ENCODE measurements around the gene TMEM239. TPM values are rescaled to one million over a fixed set of nuclear protein-coding genes. Genes with fewer than 3 reads are reported as not detected.
A peak's percentile ranks its signal among the peaks of the same experiment; 100 is the strongest.
"Not testable (repeated sequence)": the region's sequence is repeated elsewhere in the genome, so short reads cannot be mapped to it uniquely, and the experiment has no call there.

The TMEM239 gene
- total and polyA plus RNA-seq, 5 donors = not detected

DNA sequence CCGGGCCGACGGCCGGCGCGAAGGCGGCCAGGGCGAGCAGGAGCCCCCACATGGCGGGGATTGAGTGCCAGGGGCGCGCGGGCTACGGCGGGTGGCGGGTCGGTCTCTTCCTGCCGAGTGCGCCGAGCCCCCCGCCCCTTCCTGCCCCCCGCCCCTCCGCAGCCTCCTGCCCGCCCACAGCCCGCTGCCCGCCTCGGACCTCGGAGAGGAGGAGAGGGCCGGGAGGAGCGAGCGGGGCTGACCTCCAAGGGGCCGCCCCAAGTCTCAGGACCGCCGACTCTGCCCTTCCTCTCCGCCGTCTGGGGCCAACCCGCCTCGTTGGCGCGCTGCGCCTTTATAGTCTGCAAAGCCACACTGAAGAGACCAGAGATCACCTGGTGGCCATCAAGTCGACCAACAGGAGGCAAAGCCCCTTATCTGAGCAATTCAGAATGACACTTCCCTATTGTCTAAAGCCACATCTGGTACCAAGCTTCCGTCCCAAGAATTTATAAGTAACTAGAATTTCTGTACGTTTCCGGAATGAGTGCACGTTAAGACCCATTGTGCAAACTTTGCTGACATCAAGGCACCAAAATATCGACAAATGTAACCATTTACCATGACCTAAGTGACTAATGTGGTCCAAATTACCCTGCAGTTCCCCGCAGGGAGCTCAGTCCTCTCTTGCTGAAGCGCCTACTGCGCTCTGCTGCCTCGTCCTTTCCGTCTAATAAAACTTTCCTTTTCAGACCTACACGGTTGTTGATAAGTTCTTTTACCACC is 15.5 kb upstream of the TMEM239 start, which contains the start of gene CPXM1:
Gene CPXM1 (minus strand): TSS at position 107 of the 765 bp plus-strand sequence. CDS start 55 bp downstream, at position 52.
- no peak within 1 kb of the TSS for H3K27ac ChIP-seq (ENCODE audit: low read length)
- no peaks in the 10 kb centered on the region for H3K27me3 ChIP-seq (ENCODE audit: control insufficient read depth, insufficient read depth)
- no peaks in the 10 kb centered on the region for H3K4me1 ChIP-seq (ENCODE audit: control insufficient read depth, insufficient read depth, low read length)
- peak; percentile 32 to 45 for ATAC-seq
- 1% methylated on average over 51 of the region's 52 CpGs for WGBS
- no peaks in the 10 kb centered on the region for H3K9me3 ChIP-seq (ENCODE audit: control insufficient read depth, low read length)
- peak within 1 kb of the TSS; percentile 9 for H3K4me3 ChIP-seq (ENCODE audit: low read length)
- no peak for DNase-seq
- intact Hi-C loops (cut with DNase I) = no loop called here

- WGBS = 12% methylated on average over 13 of the region's 13 CpGs
- no peak for DNase-seq
- intact Hi-C loops (cut with DNase I) = no loop called here
- no peaks in the 10 kb centered on the region for H3K27me3 ChIP-seq (ENCODE audit: control insufficient read depth, insufficient read depth)
- no peak overlapping the region for H3K27ac ChIP-seq (ENCODE audit: low read length)
- no peaks in the 10 kb centered on the region for H3K9me3 ChIP-seq (ENCODE audit: control insufficient read depth, low read length)
- no peak for ATAC-seq
- no peak overlapping the region for H3K4me3 ChIP-seq (ENCODE audit: low read length)
- H3K4me1 ChIP-seq (ENCODE audit: control insufficient read depth, insufficient read depth, low read length) = no peaks in the 10 kb centered on the region
Observed at GRCh38 chr20:2801286-2801728, 14.9 kb upstream of the TMEM239 start.

GRCh38 chr20:2804041-2804828 is 11.9 kb upstream of the TMEM239 start:
- Histone ChIP-seq H3K27ac (ENCODE audit: low read length) (no peak overlapping the region), H3K27me3 (ENCODE audit: control insufficient read depth, insufficient read depth) (peaks cover 2% of the 10 kb centered on the region), H3K4me3 (ENCODE audit: low read length) (no peak overlapping the region), H3K4me1 (ENCODE audit: control insufficient read depth, insufficient read depth, low read length) (no peaks in the 10 kb centered on the region), H3K9me3 (ENCODE audit: control insufficient read depth, low read length) (no peaks in the 10 kb centered on the region)
- WGBS = 48% methylated on average over 16 of the region's 16 CpGs
- intact Hi-C loops (cut with DNase I) = no loop called here
- no peak for DNase-seq
- no peak for ATAC-seq

DNA sequence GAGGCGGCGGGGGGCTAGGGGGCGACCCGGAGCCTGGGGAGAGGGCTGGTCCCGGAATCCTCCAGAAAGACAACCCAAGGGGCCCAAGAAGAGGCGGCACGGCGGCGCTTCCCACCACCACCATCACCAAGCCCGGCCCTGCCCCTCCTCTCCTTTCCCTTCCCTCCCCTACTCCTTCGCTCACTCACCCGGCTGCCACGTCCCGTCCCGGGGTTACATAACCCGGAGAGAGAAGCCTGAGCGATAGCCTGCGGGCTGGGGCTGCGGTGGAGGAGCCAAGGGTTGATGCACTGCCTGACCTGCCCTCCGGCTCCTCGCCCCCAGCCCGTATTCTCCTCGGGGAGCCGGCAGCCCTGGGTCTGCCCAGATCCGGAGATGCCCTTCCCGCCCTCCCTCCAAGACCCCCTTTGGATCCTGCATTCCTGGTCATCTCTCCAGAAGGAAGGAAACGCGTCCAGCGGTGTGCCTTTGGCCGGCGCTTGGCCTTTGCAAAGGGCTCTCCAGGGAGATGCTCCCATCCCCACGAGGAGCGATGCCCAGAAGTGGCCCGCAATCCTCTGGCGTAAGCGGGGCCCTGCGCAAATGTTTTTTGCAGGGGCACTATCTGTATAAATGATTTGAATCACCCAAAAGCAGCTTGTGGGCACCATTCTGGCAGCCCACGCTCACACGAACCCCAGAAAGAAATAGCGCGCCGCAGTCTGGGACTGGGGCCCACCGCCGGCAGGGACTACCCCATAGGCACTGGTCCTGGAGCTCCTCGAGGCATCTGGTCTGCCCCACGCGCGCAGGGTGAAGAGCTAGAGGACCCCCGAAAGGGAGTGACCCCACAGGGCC is 11.1 kb upstream of the TMEM239 start:
- 9% methylated on average over 49 of the region's 49 CpGs for WGBS
- peak in 1 of 3 donors; percentile 61 for DNase-seq
- peak; percentile 56 to 58 for ATAC-seq
- no peaks in the 10 kb centered on the region for H3K9me3 ChIP-seq (ENCODE audit: control insufficient read depth, low read length)
- H3K27ac ChIP-seq (ENCODE audit: low read length) = no peak overlapping the region
- no peak overlapping the region for H3K4me3 ChIP-seq (ENCODE audit: low read length)
- H3K4me1 ChIP-seq (ENCODE audit: control insufficient read depth, insufficient read depth, low read length) = no peaks in the 10 kb centered on the region
- H3K27me3 ChIP-seq (ENCODE audit: control insufficient read depth, insufficient read depth) = peaks cover 2% of the 10 kb centered on the region
- intact Hi-C loops (cut with DNase I) = no loop called here

DNA sequence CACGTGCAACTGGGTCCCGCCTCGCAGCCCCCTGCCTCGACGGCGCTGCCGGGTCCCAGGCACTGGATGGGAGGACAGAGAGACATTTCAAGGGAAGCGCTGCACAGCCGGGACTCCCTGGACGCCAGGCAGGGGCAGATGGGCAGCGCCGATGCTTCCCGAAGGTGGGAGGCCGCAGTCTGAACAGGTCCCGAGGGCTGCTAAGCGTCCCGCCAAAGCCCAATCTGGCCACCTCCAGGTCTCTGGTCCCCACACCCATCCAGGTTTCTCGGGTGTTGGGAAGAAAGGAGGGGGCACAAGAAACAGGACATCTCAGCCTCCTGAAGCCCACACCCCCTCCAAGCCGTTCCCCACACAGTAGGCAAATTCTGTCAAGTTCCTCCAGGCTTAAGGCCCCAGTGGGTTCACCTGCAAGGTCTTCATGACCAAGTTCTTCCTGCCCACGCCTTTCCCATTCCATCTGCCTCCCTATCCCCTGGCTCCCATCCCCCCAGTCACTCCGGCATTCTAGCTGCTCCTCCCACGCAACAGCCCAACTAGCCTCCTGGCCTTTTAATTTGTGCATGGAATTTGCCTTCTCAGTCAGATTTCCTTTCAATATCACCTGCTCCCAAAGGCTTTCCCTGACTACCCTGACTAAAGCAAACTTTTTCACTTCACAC is 10.3 kb upstream of the TMEM239 start:
- no peaks in the 10 kb centered on the region for H3K9me3 ChIP-seq (ENCODE audit: control insufficient read depth, low read length)

DNA sequence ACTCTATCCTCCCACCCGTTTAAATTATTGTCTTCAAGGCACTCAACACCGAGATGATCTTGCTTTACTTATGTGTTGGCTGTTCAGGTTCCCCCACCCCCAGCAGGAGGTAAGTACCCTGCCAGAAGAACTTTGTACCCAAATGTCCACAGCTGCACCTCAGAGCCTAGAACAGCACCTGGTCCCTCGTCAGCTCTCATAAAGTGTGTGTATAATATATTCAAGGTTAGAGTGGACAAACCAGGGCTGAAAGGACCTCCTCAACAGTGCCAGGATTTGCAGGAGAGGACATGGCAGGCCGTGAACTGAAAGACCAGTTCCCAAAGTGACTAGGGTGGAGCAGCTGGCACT is 9.8 kb upstream of the TMEM239 start:
- ATAC-seq (no peak), DNase-seq (no peak)
- H3K27ac ChIP-seq (ENCODE audit: low read length) = no peak overlapping the region
- WGBS = 44% methylated on average over 4 of the region's 4 CpGs
- H3K4me1 ChIP-seq (ENCODE audit: control insufficient read depth, insufficient read depth, low read length) = no peaks in the 10 kb centered on the region
- no peak overlapping the region for H3K4me3 ChIP-seq (ENCODE audit: low read length)
- no peaks in the 10 kb centered on the region for H3K9me3 ChIP-seq (ENCODE audit: control insufficient read depth, low read length)
- peaks cover 2% of the 10 kb centered on the region for H3K27me3 ChIP-seq (ENCODE audit: control insufficient read depth, insufficient read depth)
- intact Hi-C loops (cut with DNase I) = no loop called here

More for the DNA sequence above, 10.3 kb upstream of the TMEM239 start:
- 26% methylated on average over 22 of the region's 22 CpGs for WGBS
- ATAC-seq (no peak), DNase-seq (no peak)
- Histone ChIP-seq H3K27ac (ENCODE audit: low read length) (no peak overlapping the region), H3K4me3 (ENCODE audit: low read length) (no peak overlapping the region), H3K27me3 (ENCODE audit: control insufficient read depth, insufficient read depth) (peaks cover 2% of the 10 kb centered on the region), H3K4me1 (ENCODE audit: control insufficient read depth, insufficient read depth, low read length) (no peaks in the 10 kb centered on the region)
- intact Hi-C loops (cut with DNase I) = no loop called here

DNA sequence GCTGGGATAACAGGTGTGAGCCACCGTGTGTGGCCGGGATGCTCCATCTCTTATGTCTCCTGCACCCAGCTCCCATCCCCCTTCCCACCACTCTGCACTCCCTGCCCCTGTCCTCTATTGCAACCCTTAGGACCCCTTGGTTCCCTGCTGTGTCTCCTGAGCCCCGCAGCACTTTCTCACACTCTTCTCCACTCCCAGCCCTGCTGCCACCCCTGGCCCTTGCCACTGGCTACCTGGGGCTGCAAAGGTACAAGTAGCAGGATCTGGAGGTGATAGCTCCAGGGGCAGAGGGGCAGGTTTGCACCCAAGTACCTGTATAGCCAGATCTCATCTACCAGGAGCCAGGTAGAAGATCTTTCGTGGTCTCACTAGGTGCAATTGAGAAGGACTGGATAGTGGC is 9.1 kb upstream of the TMEM239 start:
- H3K9me3 ChIP-seq (ENCODE audit: control insufficient read depth, low read length) = no peaks in the 10 kb centered on the region
- no peak overlapping the region for H3K27ac ChIP-seq (ENCODE audit: low read length)
- no peaks in the 10 kb centered on the region for H3K4me1 ChIP-seq (ENCODE audit: control insufficient read depth, insufficient read depth, low read length)
- DNase-seq (no peak), ATAC-seq (no peak)
- 78% methylated on average over 4 of the region's 4 CpGs for WGBS
- peaks cover 2% of the 10 kb centered on the region for H3K27me3 ChIP-seq (ENCODE audit: control insufficient read depth, insufficient read depth)
- intact Hi-C loops (cut with DNase I) = no loop called here
- H3K4me3 ChIP-seq (ENCODE audit: low read length) = no peak overlapping the region

DNA sequence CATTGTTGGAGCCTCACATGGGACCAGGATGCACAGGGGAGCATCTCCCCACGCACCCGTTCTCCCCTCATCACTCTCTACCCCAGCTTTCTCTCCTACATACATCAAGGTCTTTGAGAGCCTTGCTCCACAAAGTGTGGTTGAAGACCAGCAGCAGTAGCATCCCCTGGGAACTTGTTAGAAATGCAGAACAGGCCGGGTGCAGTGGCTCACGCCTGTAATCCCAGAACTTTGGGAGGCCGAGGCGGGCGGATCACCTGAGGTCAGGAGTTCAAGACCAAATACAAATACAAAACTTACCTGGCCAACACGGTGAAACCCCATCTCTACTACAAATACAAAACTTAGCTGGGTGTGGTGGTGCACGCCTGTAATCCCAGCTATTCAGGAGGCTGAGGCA is 8.2 kb upstream of the TMEM239 start:
- H3K4me1 ChIP-seq (ENCODE audit: control insufficient read depth, insufficient read depth, low read length); H3K27me3 ChIP-seq (ENCODE audit: control insufficient read depth, insufficient read depth); H3K4me3 ChIP-seq (ENCODE audit: low read length); H3K9me3 ChIP-seq (ENCODE audit: control insufficient read depth, low read length); intact Hi-C loops (cut with DNase I); H3K27ac ChIP-seq (ENCODE audit: low read length); DNase-seq; ATAC-seq: not testable (repeated sequence)
- 79% methylated on average over 9 of the region's 9 CpGs for WGBS

DNA sequence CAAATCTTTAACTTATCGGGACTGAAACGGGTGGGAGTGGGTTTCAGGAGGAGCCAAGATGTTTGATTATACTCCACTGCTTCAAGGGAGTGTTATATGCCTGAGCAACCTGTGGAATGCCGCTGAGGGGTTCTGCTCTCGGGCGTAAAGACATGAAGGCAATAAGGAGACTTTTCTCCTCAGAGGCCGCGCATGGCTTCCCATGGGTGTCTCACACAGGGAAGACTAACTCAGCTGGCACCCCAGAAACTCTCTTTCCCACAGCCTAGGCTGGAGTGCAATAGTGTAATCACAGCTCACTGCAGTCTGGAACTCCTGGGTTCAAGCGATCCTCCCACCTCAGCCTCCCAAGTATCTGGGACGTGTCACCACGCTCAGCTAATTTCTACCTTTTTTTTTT is 6.5 kb upstream of the TMEM239 start:
- no peak for DNase-seq
- no peak overlapping the region for H3K4me3 ChIP-seq (ENCODE audit: low read length)
- WGBS = 88% methylated on average over 10 of the region's 10 CpGs
- ATAC-seq = no peak
- H3K4me1 ChIP-seq (ENCODE audit: control insufficient read depth, insufficient read depth, low read length) = no peaks in the 10 kb centered on the region
- no peak overlapping the region for H3K27ac ChIP-seq (ENCODE audit: low read length)
- intact Hi-C loops (cut with DNase I) = no loop called here
- peaks cover 2% of the 10 kb centered on the region for H3K27me3 ChIP-seq (ENCODE audit: control insufficient read depth, insufficient read depth)
- no peaks in the 10 kb centered on the region for H3K9me3 ChIP-seq (ENCODE audit: control insufficient read depth, low read length)

DNA sequence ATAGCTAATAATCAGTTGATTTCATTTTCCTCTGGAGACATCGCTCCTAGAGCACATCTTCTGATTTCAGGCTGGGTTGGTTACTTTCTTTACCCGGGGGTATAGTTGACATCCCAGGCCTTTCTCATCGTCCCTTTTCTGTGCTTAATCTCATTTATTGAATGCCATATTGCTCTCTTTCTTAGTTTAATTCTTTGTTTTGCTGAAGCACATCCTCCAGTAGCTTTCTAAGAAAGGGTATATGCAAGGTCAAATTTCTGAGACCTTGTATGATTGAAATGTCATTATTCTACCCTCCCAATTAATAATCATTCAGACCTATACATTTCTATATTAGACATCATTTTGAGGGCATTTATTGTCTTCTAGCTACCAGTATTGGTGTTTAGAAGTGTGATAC is 4.0 kb upstream of the TMEM239 start:
- no peak for DNase-seq
- peaks cover 2% of the 10 kb centered on the region for H3K27me3 ChIP-seq (ENCODE audit: control insufficient read depth, insufficient read depth)
- ATAC-seq = no peak
- H3K9me3 ChIP-seq (ENCODE audit: control insufficient read depth, low read length) = no peaks in the 10 kb centered on the region
- H3K27ac ChIP-seq (ENCODE audit: low read length) = no peak overlapping the region
- no peaks in the 10 kb centered on the region for H3K4me1 ChIP-seq (ENCODE audit: control insufficient read depth, insufficient read depth, low read length)
- intact Hi-C loops (cut with DNase I) = no loop called here
- 73% methylated on average over 3 of the region's 3 CpGs for WGBS
- H3K4me3 ChIP-seq (ENCODE audit: low read length) = no peak overlapping the region

All from right cardiac atrium (tissue), 5 donors.